ENCODE results near the gene RPL31. TPM values are rescaled to one million over a fixed set of nuclear protein-coding genes. Genes with fewer than 3 reads are reported as not detected.

The RPL31 gene
- total RNA-seq, 1 donor from 2014 or later, result 1,122 TPM

GRCh38 chr2:101037161-101037755 is 35.2 kb downstream of the RPL31 start:
- Histone ChIP-seq H3K36me3 (peaks cover 0 to 53% of the 10 kb centered on the region in 2 donors), H3K9me3 (no peaks in the 10 kb centered on the region)

GRCh38 chr2:101038455-101039255 is 36.6 kb downstream of the RPL31 start:
- H3K36me3 ChIP-seq, result peaks cover 0 to 39% of the 10 kb centered on the region in 2 donors
- no peaks in the 10 kb centered on the region for H3K4me1 ChIP-seq
- no peak overlapping the region for H3K27ac ChIP-seq
- no peak overlapping the region for H3K4me3 ChIP-seq
- H3K9me3 ChIP-seq, result no peaks in the 10 kb centered on the region
- TF ChIP-seq CTCF (IDR thresholded peaks at IDR 0.05) (peak in 1 of 3 experiments; percentile 10), POLR2AphosphoS5 (IDR thresholded peaks at IDR 0.05; ENCODE audit: insufficient read depth in 1 of 2, low read depth in 1 of 2) (no peak), POLR2A (IDR thresholded peaks at IDR 0.05) (no peak)
- no peaks in the 10 kb centered on the region for H3K27me3 ChIP-seq
- DNase-seq (ENCODE audit: extremely low spot score in 2 of 2), result no peak
- intact Hi-C loops (cut with DNase I), result no loop called here

More at GRCh38 chr2:101037161-101037755, 35.2 kb downstream of the RPL31 start:
- H3K27me3 ChIP-seq, result no peaks in the 10 kb centered on the region
- no peaks in the 10 kb centered on the region for H3K4me1 ChIP-seq
- TF ChIP-seq POLR2AphosphoS5 (IDR thresholded peaks at IDR 0.05; ENCODE audit: insufficient read depth in 1 of 2, low read depth in 1 of 2), result no peak
- TF ChIP-seq POLR2A (IDR thresholded peaks at IDR 0.05), result no peak
- TF ChIP-seq CTCF (IDR thresholded peaks at IDR 0.05), result no peak
- no peak for DNase-seq (ENCODE audit: extremely low spot score in 2 of 2)
- H3K4me3 ChIP-seq, result no peak overlapping the region
- H3K27ac ChIP-seq, result no peak overlapping the region
- intact Hi-C loops (cut with DNase I), result no loop called here

GRCh38 chr2:101040072-101040471 is 38.0 kb downstream of the RPL31 start:
- no peak overlapping the region for H3K4me3 ChIP-seq
- peaks cover 0 to 35% of the 10 kb centered on the region in 2 donors for H3K36me3 ChIP-seq
- intact Hi-C loops (cut with DNase I), result no loop called here
- no peak for DNase-seq (ENCODE audit: extremely low spot score in 2 of 2)
- H3K27me3 ChIP-seq, result no peaks in the 10 kb centered on the region
- no peaks in the 10 kb centered on the region for H3K9me3 ChIP-seq
- H3K4me1 ChIP-seq, result no peaks in the 10 kb centered on the region
- H3K27ac ChIP-seq, result no peak overlapping the region
- TF ChIP-seq CTCF (IDR thresholded peaks at IDR 0.05) (no peak), POLR2AphosphoS5 (IDR thresholded peaks at IDR 0.05; ENCODE audit: insufficient read depth in 1 of 2, low read depth in 1 of 2) (no peak), POLR2A (IDR thresholded peaks at IDR 0.05) (no peak)

- H3K27me3 ChIP-seq, result no peaks in the 10 kb centered on the region
- TF ChIP-seq CTCF (IDR thresholded peaks at IDR 0.05), result no peak
- TF ChIP-seq POLR2AphosphoS5 (IDR thresholded peaks at IDR 0.05; ENCODE audit: insufficient read depth in 1 of 2, low read depth in 1 of 2), result no peak
- TF ChIP-seq POLR2A (IDR thresholded peaks at IDR 0.05), result no peak
- intact Hi-C loops (cut with DNase I), result no loop called here
- no peak overlapping the region for H3K4me3 ChIP-seq
- no peaks in the 10 kb centered on the region for H3K9me3 ChIP-seq
- no peak for DNase-seq (ENCODE audit: extremely low spot score in 2 of 2)
- H3K4me1 ChIP-seq, result no peaks in the 10 kb centered on the region
- H3K36me3 ChIP-seq, result peaks cover 0 to 28% of the 10 kb centered on the region in 2 donors
- H3K27ac ChIP-seq, result no peak overlapping the region
Measured at GRCh38 chr2:101040761-101041160, 38.7 kb downstream of the RPL31 start.

GRCh38 chr2:101041413-101041812 is 39.3 kb downstream of the RPL31 start:
- Histone ChIP-seq H3K9me3 (no peaks in the 10 kb centered on the region), H3K27me3 (no peaks in the 10 kb centered on the region), H3K4me3 (no peak overlapping the region), H3K27ac (no peak overlapping the region), H3K36me3 (peaks cover 0 to 23% of the 10 kb centered on the region in 2 donors), H3K4me1 (no peaks in the 10 kb centered on the region)
- no peak for DNase-seq (ENCODE audit: extremely low spot score in 2 of 2)
- intact Hi-C loops (cut with DNase I), result no loop called here
- TF ChIP-seq POLR2A (IDR thresholded peaks at IDR 0.05) (no peak), CTCF (IDR thresholded peaks at IDR 0.05) (no peak), POLR2AphosphoS5 (IDR thresholded peaks at IDR 0.05; ENCODE audit: insufficient read depth in 1 of 2, low read depth in 1 of 2) (no peak)
